Activated CD4-positive, alpha-beta T cell treated with anti-CD3 and anti-CD28 coated beads, Interleukin-2, amount 10 ng/mL, durations not matched to agents 7 days and 5 days (primary cell): ENCODE data around the gene NPPB. TPM values are rescaled to one million over a fixed set of nuclear protein-coding genes. Genes with fewer than 3 reads are reported as not detected.
A peak's percentile ranks its signal among the peaks of the same experiment; 100 is the strongest.

Experiments
- CTCF ChIA-PET: fragments of 350-600 bp; sonication (Branson Sonifier 250); formaldehyde crosslinking; loops from one replicate; lab custom pipeline; 2021; ENCODE audit warnings: antibody characterized with exemption; lab: Charles Lee
- POLR2A ChIA-PET: fragments of 350-600 bp; sonication (Branson Sonifier 250); formaldehyde crosslinking; loops from one replicate; lab custom pipeline; 2021; ENCODE audit warnings: antibody characterized with exemption; lab: Charles Lee
- DNase-seq: peaks from one replicate; pipeline ENCODE4 v3.0.0-alpha.2; 2020
- H3K27ac Mint-ChIP-seq: one replicate; pipeline ENCODE4 v1.8.0; 2021; ENCODE audit warnings: mild to moderate bottlenecking, moderate library complexity, mixed read lengths
- H3K27me3 Mint-ChIP-seq: one replicate; pipeline ENCODE4 v1.8.0; 2021; ENCODE audit warnings: mixed read lengths
- H3K36me3 Mint-ChIP-seq: one replicate; pipeline ENCODE4 v1.8.0; 2021; ENCODE audit warnings: low read depth, mixed read lengths
- H3K4me1 Mint-ChIP-seq: one replicate; pipeline ENCODE4 v1.8.0; 2021; ENCODE audit warnings: mixed read lengths
- H3K4me3 Mint-ChIP-seq: one replicate; pipeline ENCODE4 v1.8.0; 2021; ENCODE audit warnings: mild to moderate bottlenecking, moderate library complexity, mixed read lengths
- H3K9me3 Mint-ChIP-seq: one replicate; pipeline ENCODE4 v1.8.0; 2021; ENCODE audit warnings: mixed read lengths
- total RNA-seq, 2 experiments: library from RNA; stranded (reverse); gene quantifications; one replicate each; pipeline ENCODE4 v1.2.3, GENCODE V29; 2021

The NPPB gene
- total RNA-seq, 2 experiments from 2014 or later, result not detected

DNA sequence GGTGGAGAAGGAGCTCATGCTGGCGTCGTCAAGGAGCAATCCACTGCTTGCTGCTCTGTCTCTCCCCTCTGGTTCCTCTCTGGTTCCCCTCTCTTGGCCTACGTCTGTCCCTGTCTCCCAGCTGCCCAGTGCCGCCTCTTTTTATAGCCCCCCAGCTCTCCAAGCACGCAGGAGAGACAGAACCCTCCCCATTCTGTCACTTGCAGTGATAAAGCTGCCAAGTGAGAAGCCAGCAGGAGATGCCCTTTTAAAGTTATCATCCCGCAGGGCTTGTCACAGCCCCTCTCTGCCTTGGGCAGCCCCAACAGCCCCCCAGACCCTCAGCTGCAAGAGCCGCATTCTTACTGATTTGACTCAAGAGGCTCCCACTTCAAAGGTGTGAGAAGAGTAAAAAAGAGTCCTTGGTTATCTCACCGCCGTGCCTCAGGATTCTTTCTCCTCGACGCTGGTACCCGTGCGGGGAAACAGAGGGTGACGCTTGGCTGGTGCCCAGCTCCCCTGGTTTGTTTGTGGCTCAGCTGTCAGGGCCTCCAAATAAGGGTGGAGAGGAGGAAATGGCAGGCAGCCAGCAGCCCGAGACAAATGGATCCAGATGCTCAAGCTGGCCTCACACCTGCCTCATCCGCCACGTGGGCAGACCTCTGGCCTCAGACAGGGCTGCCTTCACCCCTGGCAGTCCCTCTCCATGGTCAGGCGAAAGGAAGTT is 10.9 kb downstream of the NPPB start, which contains the start of gene NPPA:
TSS of gene NPPA (minus strand) at position 117 of the 706 bp plus-strand sequence. CDS start at position 18, 99 bp downstream.
- POLR2A ChIA-PET, result no interaction called here
- Mint-ChIP-seq H3K27me3 (peaks cover under 1% of the 10 kb centered on the region), H3K36me3 (peaks cover 8% of the 10 kb centered on the region), H3K27ac (no peak within 1 kb of the TSS), H3K9me3 (no peaks in the 10 kb centered on the region), H3K4me3 (no peak within 1 kb of the TSS), H3K4me1 (no peaks in the 10 kb centered on the region)
- no peak for DNase-seq
- CTCF ChIA-PET, result interaction anchor here (0.6 to 1.6 kb wide), 6 partner anchors 9 to 126 kb away, joined by 3 to 6 read pairs (median 4); no protein-coding TSS in a partner anchor

GRCh38 chr1:11845641-11846335 is 13.0 kb downstream of the NPPB start:
- Mint-ChIP-seq H3K36me3 (peaks cover 12% of the 10 kb centered on the region), H3K4me1 (peaks cover 2% of the 10 kb centered on the region), H3K4me3 (no peak overlapping the region), H3K27me3 (no peaks in the 10 kb centered on the region), H3K9me3 (no peaks in the 10 kb centered on the region), H3K27ac (no peak overlapping the region)
- CTCF ChIA-PET, result interaction anchor here (1.1 kb wide), 1 partner anchor 36 kb away, joined by 3 read pairs; no protein-coding TSS in a partner anchor
- peak; percentile 27 for DNase-seq
- POLR2A ChIA-PET, result no interaction called here

- DNase-seq, result no peak
- no peak overlapping the region for H3K27ac Mint-ChIP-seq
- H3K36me3 Mint-ChIP-seq, result peaks cover 21% of the 10 kb centered on the region
- CTCF ChIA-PET, result interaction anchor here (1.6 kb wide), 1 partner anchor 14 kb away, joined by 5 read pairs; no protein-coding TSS in a partner anchor
- H3K9me3 Mint-ChIP-seq, result no peaks in the 10 kb centered on the region
- peaks cover 4% of the 10 kb centered on the region for H3K4me1 Mint-ChIP-seq
- H3K27me3 Mint-ChIP-seq, result no peaks in the 10 kb centered on the region
- no peak overlapping the region for H3K4me3 Mint-ChIP-seq
- POLR2A ChIA-PET, result no interaction called here
Measured at GRCh38 chr1:11842154-11843041, 16.3 kb downstream of the NPPB start.

DNA sequence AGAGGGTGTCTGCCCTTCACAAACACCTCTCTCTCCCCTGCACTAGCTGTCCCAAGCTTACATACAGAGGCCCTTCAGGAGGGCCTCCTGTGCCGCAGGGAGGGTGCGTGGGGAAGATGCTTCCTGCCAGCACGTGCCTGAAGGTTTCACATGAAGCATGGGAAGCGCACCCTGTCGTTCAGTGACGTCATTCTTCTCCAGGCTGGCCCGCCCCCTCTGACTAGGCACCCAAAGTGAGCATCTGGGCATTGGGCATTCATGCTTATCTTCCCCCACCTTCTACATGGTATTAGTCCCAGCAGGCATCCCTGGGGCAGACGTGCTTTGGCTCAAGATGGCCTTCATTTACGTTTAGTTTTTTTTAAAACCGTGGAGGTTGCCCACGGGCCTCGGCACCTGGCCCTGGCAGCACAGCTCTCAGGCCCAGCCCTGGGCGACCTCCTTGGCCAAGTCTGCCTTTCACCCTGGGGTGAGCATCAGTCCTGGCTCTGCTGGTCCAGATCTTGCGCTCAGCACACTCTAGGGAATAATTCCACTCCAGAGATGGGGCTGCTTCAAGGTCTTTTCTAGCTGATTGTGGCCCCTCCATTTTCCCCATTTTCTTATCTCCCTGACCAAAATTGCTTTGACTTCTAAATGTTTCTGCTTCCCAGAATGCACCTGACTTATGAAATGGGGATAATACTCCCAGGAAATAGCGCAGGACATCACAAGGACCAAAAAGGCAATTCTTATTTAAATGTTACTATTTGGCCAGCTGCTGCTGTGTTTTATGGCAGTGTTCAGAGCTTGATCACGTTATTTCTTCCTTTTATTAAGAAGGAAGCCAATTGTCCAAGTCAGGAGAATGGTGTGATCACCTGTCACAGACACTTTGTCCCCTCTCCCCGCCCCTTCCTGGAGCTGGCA is 17.2 kb downstream of the NPPB start:
- DNase-seq, result no peak
- no peak overlapping the region for H3K27ac Mint-ChIP-seq
- H3K9me3 Mint-ChIP-seq, result no peaks in the 10 kb centered on the region
- ChIA-PET CTCF (interaction anchor here (1.6 kb wide), 1 partner anchor 13 kb away, joined by 5 read pairs; no protein-coding TSS in a partner anchor), POLR2A (no interaction called here)
- peaks cover 4% of the 10 kb centered on the region for H3K4me1 Mint-ChIP-seq
- no peaks in the 10 kb centered on the region for H3K27me3 Mint-ChIP-seq
- no peak overlapping the region for H3K4me3 Mint-ChIP-seq
- peaks cover 21% of the 10 kb centered on the region for H3K36me3 Mint-ChIP-seq

GRCh38 chr1:11839727-11840705 is 18.7 kb downstream of the NPPB start:
- no peak for DNase-seq
- H3K4me3 Mint-ChIP-seq, result no peak overlapping the region
- H3K9me3 Mint-ChIP-seq, result no peaks in the 10 kb centered on the region
- peaks cover 4% of the 10 kb centered on the region for H3K4me1 Mint-ChIP-seq
- H3K27me3 Mint-ChIP-seq, result no peaks in the 10 kb centered on the region
- H3K36me3 Mint-ChIP-seq, result peaks cover 17% of the 10 kb centered on the region
- POLR2A ChIA-PET, result interaction anchor here (0.9 kb wide), 1 partner anchor 38 kb away, joined by 3 read pairs; no protein-coding TSS in a partner anchor
- CTCF ChIA-PET, result interaction anchor here (0.6 to 1.8 kb wide), 3 partner anchors 41 to 69 kb away, joined by 3 to 5 read pairs (median 3); no protein-coding TSS in a partner anchor
- no peak overlapping the region for H3K27ac Mint-ChIP-seq

GRCh38 chr1:11838349-11839272 is 20.1 kb downstream of the NPPB start:
- H3K27ac Mint-ChIP-seq, result no peak overlapping the region
- peak; percentile 74 for DNase-seq
- H3K36me3 Mint-ChIP-seq, result peaks cover 17% of the 10 kb centered on the region
- CTCF ChIA-PET, result interaction anchor here (0.7 to 1.8 kb wide), 8 partner anchors 9 to 142 kb away, joined by 3 to 8 read pairs (median 4); partner anchors contain the start of genes MFN2 and NPPA
- no peaks in the 10 kb centered on the region for H3K9me3 Mint-ChIP-seq
- H3K4me1 Mint-ChIP-seq, result peaks cover 4% of the 10 kb centered on the region
- H3K4me3 Mint-ChIP-seq, result no peak overlapping the region
- POLR2A ChIA-PET, result interaction anchor here (0.9 kb wide), 1 partner anchor 39 kb away, joined by 3 read pairs; no protein-coding TSS in a partner anchor
- no peaks in the 10 kb centered on the region for H3K27me3 Mint-ChIP-seq

GRCh38 chr1:11837767-11838348 is 20.9 kb downstream of the NPPB start:
- H3K9me3 Mint-ChIP-seq, result no peaks in the 10 kb centered on the region
- no peak overlapping the region for H3K27ac Mint-ChIP-seq
- H3K4me3 Mint-ChIP-seq, result no peak overlapping the region
- DNase-seq, result no peak
- ChIA-PET POLR2A (no interaction called here), CTCF (interaction anchor here (0.7 to 1.8 kb wide), 8 partner anchors 10 to 142 kb away, joined by 3 to 8 read pairs (median 4); partner anchors contain the start of genes MFN2 and NPPA)
- H3K36me3 Mint-ChIP-seq, result peaks cover 17% of the 10 kb centered on the region
- H3K27me3 Mint-ChIP-seq, result no peaks in the 10 kb centered on the region
- H3K4me1 Mint-ChIP-seq, result peaks cover 4% of the 10 kb centered on the region

DNA sequence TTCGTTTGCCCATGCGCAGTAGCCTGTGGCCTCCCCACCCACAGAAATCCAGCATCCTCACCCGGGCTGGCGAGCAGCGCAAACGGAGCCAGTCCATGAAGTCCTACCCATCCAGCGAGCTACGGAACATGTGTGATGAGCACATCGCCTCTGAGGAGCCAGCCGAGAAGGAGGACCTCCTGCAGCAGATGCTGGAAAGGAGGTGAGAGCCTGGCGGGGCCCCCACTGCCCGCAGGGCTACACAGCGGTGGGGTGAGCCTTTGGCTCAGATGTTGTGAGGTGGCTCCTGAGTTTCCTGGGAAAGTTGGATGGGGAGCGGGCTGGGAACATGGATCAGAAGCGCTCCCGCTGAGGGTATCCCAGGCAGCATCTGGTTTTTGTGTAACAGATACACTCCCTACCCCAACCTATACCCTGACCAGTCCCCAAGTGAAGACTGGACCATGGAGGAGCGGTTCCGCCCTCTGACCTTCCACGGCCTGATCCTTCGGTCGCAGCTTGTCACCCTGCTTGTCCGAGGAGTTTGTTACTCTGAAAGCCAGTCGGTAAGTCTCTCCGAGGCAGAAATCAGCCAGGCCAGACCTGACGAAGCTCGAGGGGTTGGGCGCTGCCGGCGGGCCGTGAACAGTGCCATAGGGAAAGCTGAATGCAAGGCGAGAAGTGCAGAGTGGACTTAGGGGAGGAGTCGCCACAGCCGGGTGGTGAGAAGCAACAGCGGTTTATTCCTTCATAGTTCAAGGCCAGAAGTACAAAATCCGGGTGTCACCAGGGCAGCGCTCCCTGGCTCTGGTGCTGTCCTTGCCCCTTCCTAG is 21.6 kb downstream of the NPPB start:
- H3K36me3 Mint-ChIP-seq, result peaks cover 17% of the 10 kb centered on the region

More for the DNA sequence above, 21.6 kb downstream of the NPPB start:
- Mint-ChIP-seq H3K4me1 (peaks cover 2% of the 10 kb centered on the region), H3K4me3 (no peak overlapping the region), H3K9me3 (no peaks in the 10 kb centered on the region), H3K27ac (no peak overlapping the region), H3K27me3 (no peaks in the 10 kb centered on the region)
- no peak for DNase-seq
- ChIA-PET CTCF (interaction anchor here (0.6 to 1.6 kb wide), 5 partner anchors 20 to 131 kb away, joined by 3 to 8 read pairs (median 4); no protein-coding TSS in a partner anchor), POLR2A (interaction anchor here (2.2 kb wide), 1 partner anchor 71 kb away, joined by 13 read pairs; no protein-coding TSS in a partner anchor)
